ENCODE results near the gene UPK3BL1.
"Not testable (repeated sequence)": the region's sequence is repeated elsewhere in the genome, so short reads cannot be mapped to it uniquely, and the experiment has no call there.

DNA sequence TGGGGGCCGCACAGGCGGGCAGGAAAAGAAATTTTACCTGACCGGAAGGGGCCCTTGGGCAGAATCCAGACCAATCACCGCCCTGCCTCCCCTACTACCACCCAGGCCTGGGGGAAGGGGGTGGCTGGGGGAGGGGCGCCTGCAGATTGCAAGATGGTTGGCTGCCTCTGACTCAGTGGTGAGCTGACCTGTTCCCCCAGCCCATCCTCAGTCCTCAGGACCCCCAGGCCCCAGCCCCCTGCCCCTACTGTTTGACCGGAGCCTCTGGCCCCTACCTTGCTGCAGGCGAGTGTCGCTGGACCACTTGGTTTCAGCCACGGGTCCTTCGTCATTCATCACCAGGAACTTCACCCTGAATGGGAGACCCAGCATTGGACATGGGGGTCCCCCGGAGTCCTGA lies 3.7 kb downstream of the UPK3BL1 start:
- TF ChIP-seq, protein P1, sequence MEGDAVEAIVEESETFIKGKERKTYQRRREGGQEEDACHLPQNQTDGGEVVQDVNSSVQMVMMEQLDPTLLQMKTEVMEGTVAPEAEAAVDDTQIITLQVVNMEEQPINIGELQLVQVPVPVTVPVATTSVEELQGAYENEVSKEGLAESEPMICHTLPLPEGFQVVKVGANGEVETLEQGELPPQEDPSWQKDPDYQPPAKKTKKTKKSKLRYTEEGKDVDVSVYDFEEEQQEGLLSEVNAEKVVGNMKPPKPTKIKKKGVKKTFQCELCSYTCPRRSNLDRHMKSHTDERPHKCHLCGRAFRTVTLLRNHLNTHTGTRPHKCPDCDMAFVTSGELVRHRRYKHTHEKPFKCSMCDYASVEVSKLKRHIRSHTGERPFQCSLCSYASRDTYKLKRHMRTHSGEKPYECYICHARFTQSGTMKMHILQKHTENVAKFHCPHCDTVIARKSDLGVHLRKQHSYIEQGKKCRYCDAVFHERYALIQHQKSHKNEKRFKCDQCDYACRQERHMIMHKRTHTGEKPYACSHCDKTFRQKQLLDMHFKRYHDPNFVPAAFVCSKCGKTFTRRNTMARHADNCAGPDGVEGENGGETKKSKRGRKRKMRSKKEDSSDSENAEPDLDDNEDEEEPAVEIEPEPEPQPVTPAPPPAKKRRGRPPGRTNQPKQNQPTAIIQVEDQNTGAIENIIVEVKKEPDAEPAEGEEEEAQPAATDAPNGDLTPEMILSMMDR (IDR thresholded peaks at IDR 0.05) = not testable (repeated sequence)
- TF ChIP-seq POLR2A (IDR thresholded peaks at IDR 0.05) = not testable (repeated sequence)

Measured in lower leg skin (tissue), 3 donors.